HG03066 (cell line): Measurements from ENCODE around the gene GORAB.

Experiments
- ATAC-seq: cut with Tn5 transposase; IDR thresholded peaks from one replicate; pipeline ENCODE4 v1.9.1; 2021; ENCODE audit warnings: low read depth; ENCODE audit not compliant: unreplicated experiment

The GORAB gene

DNA sequence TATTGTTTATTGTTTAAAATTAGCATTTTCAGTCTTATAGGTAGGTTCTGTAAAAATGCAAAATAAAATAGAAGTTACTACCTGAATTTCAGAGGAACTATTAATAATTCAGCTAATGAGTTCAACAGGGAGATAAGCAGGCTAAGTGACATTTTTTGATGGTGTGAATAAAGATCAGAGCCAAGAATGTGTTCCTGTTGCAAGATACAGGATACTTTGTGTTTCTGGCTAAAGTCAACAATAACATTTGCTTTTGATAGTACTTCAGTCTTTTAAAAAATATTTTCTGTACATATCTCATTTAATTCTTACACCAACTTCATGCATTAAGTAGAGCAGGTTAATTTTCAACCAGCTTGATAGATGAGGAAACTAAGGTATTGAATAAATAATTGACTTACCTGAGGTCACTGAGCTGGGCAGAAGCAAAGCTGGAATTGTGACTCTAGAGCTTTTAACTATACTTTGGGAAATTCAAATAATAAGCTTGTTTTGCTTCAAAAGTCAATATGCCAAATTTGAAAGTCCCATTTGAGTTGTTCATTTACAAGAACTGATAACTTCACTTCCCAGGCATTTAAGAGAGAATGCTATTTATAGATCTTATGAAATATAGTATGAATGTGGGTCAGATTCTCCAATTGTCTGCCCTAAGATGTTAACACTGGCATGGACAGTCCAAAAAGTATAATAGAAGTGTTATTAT is 6.0 kb downstream of the GORAB start:
- ATAC-seq: no peak

DNA sequence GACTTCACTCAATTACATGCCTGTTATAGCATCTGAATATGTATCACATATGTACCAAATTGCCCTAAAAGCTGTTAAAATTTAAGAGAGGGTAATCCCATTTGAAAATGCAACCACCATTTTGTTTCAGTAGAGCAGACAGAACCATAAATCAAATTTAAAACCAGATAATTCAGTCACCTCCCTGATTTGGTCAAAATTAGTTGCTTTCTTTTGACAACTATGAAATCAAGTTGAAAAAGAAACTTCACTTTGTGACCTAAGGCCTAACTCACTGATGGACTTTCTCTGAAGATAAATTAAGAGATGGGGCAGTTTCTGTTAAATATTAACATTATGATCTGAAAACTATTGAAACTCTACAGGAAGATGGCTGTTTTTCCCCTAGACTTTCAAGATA is 6.7 kb downstream of the GORAB start:
- ATAC-seq: no peak

- ATAC-seq: no peak
Measured at GRCh38 chr1:170539154-170539553, 7.2 kb downstream of the GORAB start.

GRCh38 chr1:170544624-170545023 is 12.7 kb downstream of the GORAB start:
- no peak for ATAC-seq

DNA sequence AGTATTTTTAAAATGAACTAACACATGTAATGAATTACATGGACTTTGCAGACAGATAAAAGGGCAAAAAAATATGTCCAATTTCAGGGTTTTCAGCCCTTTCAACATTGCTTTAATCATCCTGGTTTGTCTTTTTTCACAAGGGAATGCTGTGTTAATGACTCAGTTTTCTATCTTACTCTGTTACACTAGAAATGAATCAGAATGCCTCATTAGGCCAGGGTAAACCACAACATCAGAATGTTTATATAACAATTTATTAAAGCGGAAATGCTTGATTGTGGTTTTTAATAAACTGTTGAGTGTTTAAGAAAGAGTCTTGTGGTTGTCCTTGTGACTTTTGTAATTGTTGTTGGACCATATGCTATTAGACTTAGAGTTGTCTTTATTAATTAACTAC is 13.5 kb downstream of the GORAB start:
- no peak for ATAC-seq

DNA sequence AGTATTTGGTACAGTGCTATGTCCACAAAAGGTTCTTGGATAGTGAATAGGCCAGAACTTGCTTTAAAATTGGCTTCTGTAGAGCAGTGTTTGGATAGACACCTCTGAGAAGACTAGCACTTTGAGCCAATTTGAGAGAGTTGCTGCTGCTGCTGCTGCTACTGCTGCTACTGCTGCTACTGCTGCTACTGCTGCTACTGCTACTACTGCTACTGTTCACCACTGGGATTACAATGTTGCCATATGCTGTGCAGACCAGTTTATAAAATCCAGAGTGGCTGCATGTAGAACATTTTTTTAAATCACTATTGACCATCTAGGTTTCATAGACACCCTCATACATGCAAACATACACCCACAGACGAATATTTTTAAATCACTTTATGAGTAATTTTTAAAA is 15.3 kb downstream of the GORAB start:
- ATAC-seq: no peak

DNA sequence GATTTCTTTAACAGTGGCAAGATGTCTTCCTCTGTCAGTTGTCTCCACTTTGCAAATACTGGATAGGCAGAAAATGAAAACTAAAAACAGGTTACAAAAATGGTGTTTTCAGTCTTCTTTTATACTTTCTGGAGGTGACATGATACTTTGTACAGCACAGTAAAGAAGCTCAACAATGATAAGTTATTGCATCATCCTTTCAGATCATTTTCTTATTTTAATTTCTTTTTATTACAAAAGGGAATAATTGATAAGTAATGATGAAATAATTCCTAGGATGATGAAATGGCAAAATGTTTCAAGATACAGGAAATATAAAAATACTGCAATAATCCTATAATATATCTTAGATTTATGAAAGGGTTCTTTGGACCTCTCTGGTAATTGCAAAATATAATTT is 16.5 kb downstream of the GORAB start:
- ATAC-seq: no peak

GRCh38 chr1:170555370-170555769 is 23.4 kb downstream of the GORAB start:
- no peak for ATAC-seq

GRCh38 chr1:170556917-170557316 is 25.0 kb downstream of the GORAB start:
- ATAC-seq: no peak

GRCh38 chr1:170558731-170559130 is 26.8 kb downstream of the GORAB start:
- ATAC-seq: no peak

GRCh38 chr1:170559166-170559565 is 27.2 kb downstream of the GORAB start:
- no peak for ATAC-seq

- ATAC-seq: no peak
Measured at GRCh38 chr1:170560681-170561285, 28.8 kb downstream of the GORAB start.

- ATAC-seq: no peak
Measured at GRCh38 chr1:170562646-170563338, 30.8 kb downstream of the GORAB start.

DNA sequence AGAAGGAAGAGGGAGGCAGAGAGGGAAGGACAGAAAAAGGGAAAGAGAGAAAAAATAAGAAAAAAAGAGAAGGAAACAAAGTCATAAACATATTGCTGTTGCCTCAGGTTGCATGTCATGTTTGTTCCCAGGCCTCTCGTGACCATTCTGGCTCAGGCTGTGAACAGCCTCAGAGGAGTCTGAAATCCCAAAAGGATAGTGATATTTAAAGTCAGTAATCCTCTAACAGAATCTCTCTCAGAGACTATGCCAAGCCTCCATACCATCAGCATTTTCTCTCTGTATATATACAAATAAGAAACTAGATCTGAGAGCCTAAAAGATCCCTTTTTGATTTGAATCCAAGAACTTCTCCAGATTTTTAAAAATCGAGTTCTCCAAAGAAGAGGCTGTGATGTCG is 35.2 kb downstream of the GORAB start:
- ATAC-seq: no peak

DNA sequence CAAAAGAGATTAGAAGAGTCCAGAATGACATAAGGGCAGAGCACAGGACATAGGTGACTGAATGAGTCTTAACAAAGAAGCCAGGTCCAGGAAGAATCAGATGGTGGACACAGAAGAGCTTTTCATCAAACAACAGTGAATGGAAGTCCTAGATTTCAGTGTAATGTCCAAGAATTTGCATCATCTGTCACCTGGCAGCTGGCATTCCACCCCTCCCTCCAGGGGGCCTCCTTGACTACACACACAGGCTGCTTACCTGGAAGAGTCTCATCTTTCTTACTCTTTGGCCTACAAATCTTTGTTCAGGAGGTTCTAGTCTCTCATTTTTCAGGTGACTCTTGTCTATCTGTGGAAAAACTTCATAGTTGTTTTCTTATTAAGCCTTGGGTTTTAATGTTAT is 36.2 kb downstream of the GORAB start:
- no peak for ATAC-seq

GRCh38 chr1:170576980-170577379 is 45.0 kb downstream of the GORAB start:
- ATAC-seq: no peak

- ATAC-seq: no peak
Measured at GRCh38 chr1:170578359-170578758, 46.4 kb downstream of the GORAB start.

- no peak for ATAC-seq
Measured at GRCh38 chr1:170580636-170581440, 48.9 kb downstream of the GORAB start.

DNA sequence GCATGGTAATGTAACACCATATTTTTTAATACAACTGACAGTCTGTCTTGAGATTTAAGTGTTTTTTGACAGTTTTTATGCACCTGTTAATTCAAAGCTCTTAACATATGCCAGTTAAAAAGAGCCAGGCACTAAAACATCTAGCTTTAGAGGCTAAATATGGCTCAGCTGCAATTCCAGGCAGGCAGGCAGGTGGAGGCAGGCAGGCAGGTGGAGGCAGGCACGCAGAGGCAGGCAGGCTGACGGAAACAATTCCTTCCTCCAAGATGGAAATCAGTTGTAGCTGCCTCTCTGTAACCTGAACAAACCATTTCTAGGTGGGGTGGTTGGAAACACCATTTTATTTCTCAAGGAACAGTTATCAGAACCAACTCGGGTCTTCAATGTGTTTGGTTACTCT is 51.2 kb downstream of the GORAB start:
- ATAC-seq: no peak

- no peak for ATAC-seq
Measured at GRCh38 chr1:170586321-170587252, 54.6 kb downstream of the GORAB start.
